Breast epithelium (tissue), 4 donors: ENCODE measurements around the gene CARD14. TPM values are rescaled to one million over a fixed set of nuclear protein-coding genes. Genes with fewer than 3 reads are reported as not detected.

ENCODE experiments used
- DNase-seq, 2 donors: peaks; one replicate each; pipeline ENCODE4 v3.0.0-alpha.2; 2019; ENCODE audit warnings: low spot score in 2 of 2
- H3K27ac ChIP-seq, 2 donors: fragments of 200-600 bp; sonication (generic) in 1 of 2; one replicate each; pipeline ENCODE4 v1.5.1; 2016 to 2019; ENCODE audit warnings: mild to moderate bottlenecking in 1 of 2
- H3K27me3 ChIP-seq, 2 donors: fragments of 200-600 bp; sonication (generic) in 1 of 2; one replicate each; pipeline versions ENCODE4 v1.5.1 to v1.6.0; 2017 to 2019; ENCODE audit warnings: control low read depth in 1 of 2, mild to moderate bottlenecking in 1 of 2
- H3K36me3 ChIP-seq: fragments of 200-600 bp; one replicate; pipeline ENCODE4 v1.5.1; 2019
- H3K4me1 ChIP-seq, 2 donors: fragments of 200-600 bp; sonication (generic); one replicate each; pipeline ENCODE4 v1.5.1; 2016 to 2019; ENCODE audit warnings: control low read depth in 1 of 2
- H3K4me3 ChIP-seq, 3 donors: fragments of 200-600 bp; sonication (generic); 1 replicate in 2 of 3; 2 replicates in 1 of 3; pipeline ENCODE4 v1.5.1; 2016 to 2019; ENCODE audit warnings: mild to moderate bottlenecking in 3 of 3, moderate library complexity in 2 of 3
- H3K9me3 ChIP-seq, 2 donors: fragments of 200-600 bp; sonication (generic) in 1 of 2; one replicate each; pipeline ENCODE4 v1.5.1; 2016 to 2019; ENCODE audit warnings: control low read depth in 1 of 2
- CTCF ChIP-seq, 3 donors: fragments of 450-650 bp; IDR thresholded peaks; one replicate each; pipeline ENCODE4 v1.5.1; 2016 to 2017; ENCODE audit warnings: antibody characterized with exemption in 3 of 3, mild to moderate bottlenecking in 3 of 3, moderate library complexity in 3 of 3
- POLR2A ChIP-seq: fragments of 450-650 bp; IDR thresholded peaks from one replicate; pipeline ENCODE4 v1.6.1; 2016; ENCODE audit warnings: antibody characterized with exemption, mild to moderate bottlenecking, moderate library complexity
- POLR2AphosphoS5 ChIP-seq, 3 donors: sonication (generic); formaldehyde crosslinking; IDR thresholded peaks; one replicate each; pipeline ENCODE4 v1.6.1; 2017; ENCODE audit warnings: antibody characterized with exemption in 3 of 3
- intact Hi-C: fragments of 100-400 bp; cut with DNase I; formaldehyde crosslinking; loops from one replicate; pipeline ENCODE4 v1.15.1; 2023; ENCODE audit warnings: low total_unique reads
- total RNA-seq, 3 donors: library from RNA; depleted of rRNA; stranded (reverse); fragments of >200 nt; gene quantifications; one replicate each; pipeline ENCODE4 v1.1.0, GENCODE V29; 2016

Gene CARD14
- total RNA-seq, 3 donors from 2014 or later = 0.32 to 13.8 (median 9.4) TPM

DNA sequence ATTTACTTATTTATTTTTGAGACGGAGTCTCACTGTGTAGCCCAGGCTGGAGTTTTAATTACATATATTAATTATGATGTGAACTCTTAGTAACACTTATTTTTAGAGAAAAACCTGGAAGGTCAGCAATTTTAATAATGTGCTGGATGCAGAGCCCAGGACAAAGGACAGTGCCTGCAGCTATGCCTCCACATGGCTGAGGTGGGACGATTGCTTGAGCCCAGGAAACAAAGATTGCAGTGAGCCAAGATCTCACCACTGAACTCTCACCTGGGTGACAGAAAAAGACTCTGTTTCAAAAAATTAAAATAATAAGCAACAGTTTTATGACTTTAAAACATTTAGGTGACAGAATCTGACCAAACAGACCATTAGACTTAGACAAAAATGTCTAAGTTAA lies 11.0 kb upstream of the CARD14 start:
- Histone ChIP-seq H3K36me3 (no peaks in the 10 kb centered on the region), H3K9me3 (peaks cover 3 to 5% of the 10 kb centered on the region in 2 donors), H3K4me3 (no peak overlapping the region), H3K27me3 (no peaks in the 10 kb centered on the region), H3K27ac (no peak overlapping the region), H3K4me1 (no peaks in the 10 kb centered on the region)
- DNase-seq = no peak
- no peak for TF ChIP-seq CTCF (IDR thresholded peaks at IDR 0.05)
- no peak for TF ChIP-seq POLR2A
- no peak for TF ChIP-seq POLR2AphosphoS5 (IDR thresholded peaks at IDR 0.05)
- intact Hi-C loops = no loop called here

GRCh38 chr17:80160536-80160935 lies 9.3 kb upstream of the CARD14 start:
- TF ChIP-seq POLR2AphosphoS5 (IDR thresholded peaks at IDR 0.05) (no peak), POLR2A (no peak), CTCF (IDR thresholded peaks at IDR 0.05) (no peak)
- no peak overlapping the region for H3K4me3 ChIP-seq
- DNase-seq = no peak

DNA sequence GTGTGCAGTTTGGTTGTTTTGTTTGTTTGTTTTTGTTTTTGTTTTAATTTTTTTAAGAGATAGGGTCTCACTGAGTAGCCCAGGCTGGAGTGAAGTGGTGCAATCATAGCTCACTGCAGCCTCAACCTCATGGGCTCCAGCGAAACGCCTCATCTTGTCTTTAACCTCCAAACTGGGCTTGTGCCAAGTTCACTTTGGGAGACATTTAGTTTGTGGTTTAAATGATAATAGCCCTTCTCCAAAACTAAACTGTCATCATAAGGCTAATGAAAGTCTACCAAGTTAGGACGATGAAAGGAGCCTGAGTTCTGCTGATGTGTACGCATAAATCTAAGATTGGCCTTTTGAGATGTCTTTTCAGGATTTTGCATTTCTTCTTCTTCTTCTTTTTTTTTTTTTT lies 6.5 kb upstream of the CARD14 start:
- Histone ChIP-seq H3K4me1 (no peaks in the 10 kb centered on the region), H3K36me3 (no peaks in the 10 kb centered on the region), H3K4me3 (no peak overlapping the region), H3K9me3 (no peaks in the 10 kb centered on the region), H3K27ac (no peak overlapping the region), H3K27me3 (no peaks in the 10 kb centered on the region)
- no peak for TF ChIP-seq CTCF (IDR thresholded peaks at IDR 0.05)
- no peak for TF ChIP-seq POLR2AphosphoS5 (IDR thresholded peaks at IDR 0.05)
- TF ChIP-seq POLR2A = no peak
- intact Hi-C loops = no loop called here
- no peak for DNase-seq

More at GRCh38 chr17:80160536-80160935, 9.3 kb upstream of the CARD14 start:
- Histone ChIP-seq H3K4me1 (no peaks in the 10 kb centered on the region), H3K27ac (no peak overlapping the region), H3K36me3 (no peaks in the 10 kb centered on the region), H3K9me3 (peaks cover 3 to 4% of the 10 kb centered on the region in 2 donors), H3K27me3 (no peaks in the 10 kb centered on the region)
- intact Hi-C loops = no loop called here

- intact Hi-C loops = no loop called here
- no peaks in the 10 kb centered on the region for H3K36me3 ChIP-seq
- no peak overlapping the region for H3K27ac ChIP-seq
- H3K9me3 ChIP-seq = no peaks in the 10 kb centered on the region
- H3K4me3 ChIP-seq = no peak overlapping the region
- no peaks in the 10 kb centered on the region for H3K27me3 ChIP-seq
- no peak for DNase-seq
- H3K4me1 ChIP-seq = no peaks in the 10 kb centered on the region
- TF ChIP-seq POLR2A = no peak
- no peak for TF ChIP-seq CTCF (IDR thresholded peaks at IDR 0.05)
- TF ChIP-seq POLR2AphosphoS5 (IDR thresholded peaks at IDR 0.05) = no peak
Observed at GRCh38 chr17:80164185-80164584, 5.6 kb upstream of the CARD14 start.

- Histone ChIP-seq H3K27ac (no peak overlapping the region), H3K4me3 (no peak overlapping the region), H3K4me1 (no peaks in the 10 kb centered on the region), H3K27me3 (no peaks in the 10 kb centered on the region), H3K36me3 (no peaks in the 10 kb centered on the region), H3K9me3 (no peaks in the 10 kb centered on the region)
- TF ChIP-seq CTCF (IDR thresholded peaks at IDR 0.05) (no peak), POLR2A (no peak), POLR2AphosphoS5 (IDR thresholded peaks at IDR 0.05) (no peak)
- intact Hi-C loops = no loop called here
- no peak for DNase-seq
Observed at GRCh38 chr17:80166446-80166845, 3.4 kb upstream of the CARD14 start.
